HG02588 (cell line): ENCODE measurements around the gene PCYT2.
"Not testable (repeated sequence)": the region's sequence is repeated elsewhere in the genome, so short reads cannot be mapped to it uniquely, and the experiment has no call there.

Source experiments
- ATAC-seq: cut with Tn5 transposase; IDR thresholded peaks from one replicate; pipeline ENCODE4 v1.9.1; 2021; ENCODE audit warnings: mild to moderate bottlenecking, moderate library complexity; ENCODE audit not compliant: unreplicated experiment

The PCYT2 gene

DNA sequence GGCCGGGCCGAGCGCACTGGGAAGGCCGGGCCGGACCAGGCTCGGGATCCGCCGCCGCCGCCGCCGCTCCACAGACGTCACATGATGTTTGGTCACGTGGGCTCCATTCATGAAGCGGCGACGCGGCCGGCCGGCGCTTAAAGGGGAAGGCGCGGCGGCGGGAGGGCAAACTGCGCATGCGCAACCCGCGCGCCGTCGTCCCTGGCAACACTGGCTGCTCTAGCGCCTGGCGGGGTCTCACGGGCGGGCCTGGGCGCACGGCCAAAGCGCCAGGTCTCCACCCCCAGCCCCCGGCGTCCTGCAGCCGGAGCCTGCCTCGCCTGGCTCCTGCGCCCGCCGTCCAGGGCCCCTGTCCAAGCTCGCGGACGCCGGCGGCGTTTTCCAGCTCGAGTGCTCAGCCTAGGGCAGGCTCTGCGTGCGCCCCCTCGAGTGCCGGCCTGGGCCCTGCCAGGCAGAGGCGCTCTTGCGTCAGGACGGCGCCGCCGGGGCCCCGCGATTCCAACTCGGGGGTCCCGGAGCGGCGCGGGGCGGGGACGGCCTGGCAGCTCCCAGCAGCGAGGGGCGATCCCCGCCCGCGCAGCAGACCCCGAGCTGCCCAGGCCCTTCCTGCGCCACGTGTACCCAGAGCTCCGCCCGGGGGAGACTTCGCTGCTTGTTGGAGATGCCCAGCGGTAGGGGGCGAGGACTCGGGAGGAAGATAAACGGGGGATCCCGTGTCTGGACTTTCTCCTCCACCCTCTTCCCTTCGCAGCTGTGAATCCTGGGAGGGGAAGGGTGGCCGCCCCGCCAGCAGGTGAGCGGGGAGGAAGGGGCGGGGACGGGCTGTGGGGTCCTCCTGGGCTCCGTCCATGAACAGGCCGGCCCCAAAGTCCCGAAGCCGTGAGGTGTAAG lies 16.7 kb upstream of the PCYT2 start, which contains the start of gene MAFG:
Gene MAFG, minus strand, starts transcription at position 83 of the 891 bp plus-strand sequence. CDS start 4,550 bp downstream, outside the sequence.
- peak; percentile 55 for ATAC-seq

DNA sequence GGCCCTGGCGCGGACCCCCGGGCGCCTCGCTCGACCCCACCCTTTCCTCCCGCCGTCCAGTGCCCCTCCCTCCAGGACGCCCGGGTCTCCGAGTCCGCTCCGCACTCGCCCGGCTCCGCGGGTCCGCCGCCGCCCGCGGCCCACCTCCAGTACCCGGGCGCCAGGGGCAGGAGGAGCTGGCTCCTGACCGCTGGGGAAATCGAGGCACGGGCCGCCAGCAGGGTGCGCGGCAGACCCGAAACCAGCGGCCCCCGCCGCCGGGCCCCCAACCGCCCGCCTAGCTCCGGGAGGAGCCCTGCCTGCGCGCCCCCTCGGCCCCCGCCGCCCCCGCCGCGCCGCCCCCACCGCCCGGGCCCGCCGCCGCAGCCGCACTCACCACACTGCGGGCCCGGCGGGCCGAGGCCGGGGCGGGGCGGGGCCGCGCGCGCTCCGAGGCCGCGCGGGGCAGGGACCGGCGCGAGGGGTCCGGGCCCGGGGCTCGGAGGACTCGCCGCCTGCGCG lies 16.0 kb upstream of the PCYT2 start:
- ATAC-seq: no peak

DNA sequence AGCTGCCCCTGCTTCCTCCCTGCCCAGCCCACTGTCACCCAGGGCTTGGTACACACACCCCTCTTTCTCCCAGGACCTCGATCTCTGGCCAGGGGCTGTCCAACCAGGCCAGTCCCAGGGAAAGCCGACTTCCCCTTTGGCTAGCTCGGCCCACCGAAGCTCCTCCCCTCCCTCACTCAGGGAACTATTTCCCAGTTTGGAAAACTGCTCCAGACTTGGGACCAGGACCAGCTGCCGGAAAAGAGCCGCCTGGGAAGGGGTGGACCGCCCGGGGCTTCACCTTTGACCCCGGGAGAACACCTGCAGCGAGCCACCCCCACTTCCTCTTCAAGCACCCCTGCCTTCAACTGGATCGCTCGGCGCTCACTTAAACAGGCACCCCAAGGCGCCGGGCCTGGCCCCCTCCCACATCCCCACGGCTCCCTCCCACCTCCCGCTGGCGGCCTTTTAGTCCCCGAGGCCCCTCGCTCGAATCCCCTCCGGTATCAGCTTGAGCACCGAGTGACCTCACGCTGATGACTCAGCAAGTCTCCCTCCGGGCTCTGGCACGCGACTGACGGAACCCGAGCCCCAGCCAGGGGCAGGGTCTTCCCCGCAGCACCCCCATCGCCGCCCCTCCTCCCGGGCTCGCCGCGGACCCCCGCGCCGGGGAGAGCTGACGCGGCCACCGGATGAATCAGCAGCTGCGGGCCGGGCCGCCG lies 15.4 kb upstream of the PCYT2 start:
- peak; percentile 24 for ATAC-seq

DNA sequence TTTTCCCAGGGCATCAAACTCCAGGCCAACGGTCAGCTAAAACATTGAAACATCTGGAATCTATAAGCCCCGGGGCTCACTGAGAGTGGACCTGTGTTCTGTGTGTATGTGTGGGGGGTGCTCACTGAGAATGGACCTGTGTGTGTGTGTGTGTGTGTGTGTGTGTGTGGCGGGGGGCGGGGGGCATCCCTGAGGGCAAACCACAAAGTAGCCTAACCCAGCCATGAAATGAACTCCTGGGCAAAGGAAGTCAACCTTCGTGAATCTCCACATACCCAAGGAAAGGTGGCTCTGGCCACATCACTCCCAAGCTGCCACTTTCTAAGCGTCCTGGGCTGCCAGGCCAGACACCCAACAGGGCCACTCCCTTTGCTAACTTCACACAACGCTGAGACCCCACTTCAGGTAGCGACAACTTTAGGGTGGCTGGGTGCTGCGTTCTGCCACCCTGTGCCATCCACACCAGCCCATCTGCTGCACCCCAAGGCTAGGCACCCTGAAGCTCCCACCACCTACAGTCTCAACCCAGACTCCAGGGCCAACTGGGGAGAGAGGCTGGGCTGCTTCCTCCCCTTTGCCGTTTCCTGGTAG lies 14.8 kb upstream of the PCYT2 start:
- no peak for ATAC-seq

DNA sequence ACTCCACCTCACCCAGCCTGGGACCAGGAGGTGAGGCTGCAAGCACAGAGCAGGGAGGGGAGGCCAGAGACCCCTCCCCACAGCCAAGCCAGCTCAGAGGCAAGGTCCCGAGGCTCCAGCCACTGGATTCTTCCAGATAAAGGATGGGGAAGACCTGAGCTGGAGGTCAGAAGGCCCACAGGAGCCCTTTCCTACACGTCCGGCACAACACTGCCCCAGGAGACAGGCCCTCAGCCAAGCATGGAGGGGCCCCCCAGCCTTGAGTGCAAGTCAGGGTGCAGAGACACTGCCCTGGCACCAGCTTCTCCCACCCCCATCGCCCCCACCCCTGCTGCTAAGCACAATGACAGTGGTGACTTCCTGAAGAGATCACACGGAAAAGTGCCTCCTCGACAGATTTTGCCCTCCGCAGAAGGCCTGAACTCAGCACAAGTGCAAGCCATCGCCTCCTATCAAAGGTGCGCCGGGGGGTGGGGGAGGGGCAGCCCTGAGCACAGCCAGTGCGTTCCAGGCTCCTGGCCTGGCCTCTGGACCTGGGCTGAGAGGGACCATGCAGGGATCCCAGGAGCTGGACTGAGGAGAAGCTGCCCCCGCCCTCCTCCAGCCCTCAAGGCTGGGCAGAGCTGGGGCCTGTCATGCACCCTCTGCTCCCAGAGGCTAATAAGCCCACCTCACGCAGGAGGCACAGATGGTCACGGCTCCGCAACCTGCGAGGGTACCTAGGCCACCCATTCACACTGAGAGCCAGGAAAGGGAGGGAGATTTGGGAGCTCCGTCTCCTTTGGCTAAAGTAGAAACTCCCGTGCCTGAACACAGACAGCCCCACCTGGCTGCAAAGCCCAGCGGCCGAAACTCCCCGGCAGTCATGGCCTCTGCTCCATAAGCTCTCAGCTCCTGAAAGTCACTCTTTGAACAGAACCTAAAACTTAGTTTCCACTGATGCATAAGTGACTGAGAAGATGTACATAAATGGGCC lies 13.6 kb upstream of the PCYT2 start:
- no peak for ATAC-seq

DNA sequence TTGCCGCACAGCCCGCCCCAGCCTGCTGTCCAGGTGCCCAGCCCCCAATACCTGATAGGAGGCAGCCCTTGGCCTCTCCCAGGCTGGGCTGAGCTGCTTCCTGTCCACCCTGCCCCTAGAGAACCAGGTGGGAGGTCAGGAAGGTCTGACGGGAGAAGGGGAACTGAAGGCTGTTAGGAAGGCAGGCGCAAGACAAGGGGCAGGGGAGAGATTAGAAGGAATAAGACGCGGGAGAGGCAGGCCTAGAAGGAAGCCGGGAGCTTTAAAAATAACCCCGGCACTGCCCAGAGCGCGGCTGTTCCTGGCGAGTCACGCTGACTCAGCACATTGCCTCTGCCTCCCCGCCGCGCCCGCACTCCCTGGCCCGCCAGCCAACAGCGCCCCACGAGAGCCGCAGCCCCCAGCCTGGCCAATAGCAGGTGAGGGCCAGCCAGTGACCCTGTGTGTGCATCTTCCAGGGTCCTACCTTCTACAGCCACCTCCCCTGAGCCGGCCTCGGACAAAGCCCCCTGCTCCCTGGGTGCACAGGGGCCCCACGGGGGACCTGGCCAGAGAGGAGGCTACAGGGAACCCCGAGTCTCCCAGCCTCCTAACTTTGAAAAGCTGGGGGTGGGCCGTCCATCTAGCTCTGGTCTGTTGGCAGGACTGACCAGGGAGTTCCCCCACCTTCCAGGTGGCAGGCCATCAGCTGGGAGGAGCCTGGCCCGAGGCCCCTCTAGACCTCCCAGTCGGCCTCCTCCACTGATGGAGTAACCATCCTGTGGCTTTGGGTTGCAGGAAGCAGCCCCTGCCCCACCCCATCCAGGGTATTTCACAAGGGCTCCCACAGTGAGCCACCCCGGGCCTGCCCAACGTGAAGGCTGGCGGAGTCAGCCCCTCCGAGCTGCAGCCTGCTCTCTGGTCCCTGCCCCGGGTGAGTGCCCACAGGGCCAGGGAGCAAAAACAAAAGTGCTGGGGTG lies 12.4 kb upstream of the PCYT2 start:
- ATAC-seq: no peak

DNA sequence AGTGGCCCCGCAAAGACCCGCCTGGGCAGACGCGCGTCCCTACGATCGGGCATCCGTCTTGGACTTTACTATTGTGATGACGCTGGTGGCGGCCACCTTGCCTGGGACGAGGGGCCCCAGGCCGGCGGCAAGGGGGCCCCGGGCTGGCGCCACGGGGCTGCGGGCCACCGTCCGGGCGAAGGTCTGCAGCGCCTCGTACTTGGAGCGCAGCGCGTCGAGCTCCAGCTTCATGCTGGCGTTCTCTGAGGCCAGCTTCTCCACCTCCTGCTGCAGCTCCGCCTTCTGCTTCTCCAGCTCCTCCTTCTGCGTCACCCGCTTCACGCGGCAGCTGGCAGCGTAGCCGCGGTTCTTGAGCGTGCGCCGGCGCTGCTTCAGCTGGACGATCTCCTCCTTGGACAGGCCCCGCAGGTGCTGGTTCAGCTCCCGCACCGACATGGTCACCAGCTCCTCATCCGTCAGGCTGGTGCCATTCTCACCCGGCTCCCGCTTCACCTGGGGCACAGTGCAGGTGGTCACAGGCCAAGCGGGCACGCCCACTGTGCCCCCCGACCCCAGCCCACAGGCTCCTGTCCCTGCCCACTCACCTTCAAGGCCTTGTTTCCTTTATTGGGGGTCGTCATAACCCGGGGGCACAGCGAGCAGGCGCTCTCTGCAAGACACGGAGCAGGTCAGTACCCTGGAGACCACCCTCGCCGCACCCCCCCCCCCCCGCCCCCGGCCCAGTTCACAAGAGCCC lies 11.5 kb upstream of the PCYT2 start:
- no peak for ATAC-seq

DNA sequence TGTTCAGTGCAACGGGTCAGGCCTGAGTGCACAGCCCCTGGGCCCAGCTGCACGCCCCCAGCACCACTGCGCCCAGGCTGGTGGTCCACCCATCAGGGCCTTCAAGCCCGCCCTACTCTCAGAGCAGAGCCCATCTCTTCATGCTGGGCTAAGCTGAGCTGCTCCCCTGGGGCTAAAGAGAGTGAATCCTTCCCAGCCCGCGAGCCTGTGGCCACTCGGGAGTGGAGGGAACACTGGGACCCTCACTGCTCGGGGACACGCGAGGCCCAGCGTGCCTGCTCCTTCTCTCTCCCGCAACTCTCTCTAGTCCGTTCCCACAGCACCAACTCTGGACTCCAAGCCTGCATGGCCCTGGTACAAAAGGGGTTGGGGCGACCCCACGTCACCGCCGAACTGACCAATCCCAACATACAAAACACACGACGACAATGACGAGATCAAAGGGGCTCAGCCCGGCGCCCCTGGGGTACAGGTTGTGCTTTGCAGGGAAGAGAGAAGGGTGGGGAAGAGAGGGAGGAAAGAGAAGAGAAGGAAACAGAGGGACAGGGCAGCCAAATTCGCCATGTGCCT lies 10.9 kb upstream of the PCYT2 start:
- no peak for ATAC-seq

DNA sequence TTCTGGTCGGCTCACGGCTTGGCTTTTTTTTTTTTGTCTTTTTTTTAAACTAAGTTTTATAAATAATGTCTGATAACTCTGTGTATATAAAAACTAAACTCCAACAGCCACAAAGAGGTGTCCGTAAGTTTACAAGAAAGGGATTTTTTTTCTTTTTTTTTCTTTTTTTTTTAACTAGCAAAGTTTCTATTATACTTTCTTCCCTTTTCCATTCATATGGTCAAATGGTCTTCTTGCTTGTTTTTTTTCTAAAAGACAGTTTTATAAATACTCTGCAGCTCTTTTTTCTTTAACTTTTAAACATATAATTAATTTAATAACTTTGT lies 10.3 kb upstream of the PCYT2 start:
- no peak for ATAC-seq

DNA sequence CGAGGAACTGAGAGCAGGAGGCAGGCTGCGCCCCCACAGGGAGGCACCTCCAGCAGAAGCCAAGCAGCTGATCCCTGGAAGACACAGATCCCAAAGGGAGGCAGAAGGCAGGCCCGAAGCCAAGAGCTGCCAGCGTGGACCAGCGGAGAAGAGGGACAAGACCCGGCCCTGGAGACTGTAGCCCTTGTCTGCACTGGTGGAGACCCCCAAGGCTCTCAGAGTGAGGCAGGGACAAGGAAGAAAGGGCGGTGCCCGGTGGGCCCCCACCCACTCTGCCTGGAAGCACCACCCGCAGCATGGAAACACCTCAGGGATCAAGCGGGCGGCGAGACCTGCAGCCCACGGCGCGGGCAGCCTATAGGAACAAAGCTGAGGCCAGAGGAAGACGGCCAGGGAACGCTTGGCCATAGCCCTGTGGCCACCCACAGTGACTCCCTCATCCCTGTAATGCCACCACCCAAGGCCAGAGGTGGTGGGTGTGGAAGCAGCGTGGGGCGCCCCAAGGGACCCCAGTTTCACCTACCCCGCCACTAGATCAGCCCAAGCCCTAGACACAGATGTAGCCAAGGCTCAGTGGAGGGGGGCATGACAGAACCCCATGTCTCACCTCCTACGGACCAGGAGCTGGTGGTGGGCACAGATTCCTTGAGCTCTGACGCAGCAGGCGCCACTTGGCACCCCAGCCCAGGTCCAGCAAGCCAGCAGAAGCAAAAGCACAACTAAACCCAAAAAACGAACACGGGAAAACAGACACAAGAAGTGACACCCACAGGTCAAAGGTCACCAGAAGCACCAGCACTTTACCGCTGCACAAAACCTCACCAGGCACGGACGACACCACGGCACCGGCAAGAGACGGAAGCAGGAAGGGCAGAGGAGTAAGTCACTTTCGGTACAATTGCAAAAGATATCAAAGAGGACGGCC lies 9.7 kb upstream of the PCYT2 start:
- no peak for ATAC-seq

DNA sequence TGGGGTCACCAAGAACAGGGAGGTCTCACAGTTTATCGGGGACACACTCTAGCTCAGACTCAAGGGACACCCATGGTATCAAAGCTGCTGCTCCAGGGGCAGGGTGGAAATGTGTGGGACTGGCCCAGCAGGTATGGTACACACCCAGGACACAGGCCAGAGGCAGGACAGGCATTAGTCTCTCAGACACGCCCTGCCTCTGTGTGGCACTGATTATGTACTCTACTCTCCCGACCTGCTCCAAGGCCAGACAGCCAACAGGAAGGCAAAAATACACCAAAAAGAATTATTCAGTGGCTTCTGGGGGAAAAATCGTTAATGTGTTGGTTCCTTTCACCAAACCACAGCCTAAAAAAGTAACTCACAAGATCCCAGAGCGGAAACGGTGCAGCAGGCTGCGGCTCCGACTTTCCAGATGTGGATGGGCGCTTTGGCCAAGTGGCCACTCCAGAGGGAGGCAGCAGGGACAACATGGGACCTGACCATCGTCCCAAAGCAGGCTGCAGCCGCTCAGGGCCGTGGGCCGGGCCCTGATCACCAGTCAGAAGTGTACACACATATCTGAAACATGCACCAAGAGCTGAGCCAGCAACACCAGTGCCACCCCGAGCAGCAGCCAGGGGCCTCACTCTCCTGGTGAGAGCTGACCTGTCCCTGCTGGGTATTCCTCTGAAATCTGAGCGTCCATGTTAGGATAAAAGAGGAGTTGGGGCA lies 7.8 kb upstream of the PCYT2 start:
- ATAC-seq: no peak

DNA sequence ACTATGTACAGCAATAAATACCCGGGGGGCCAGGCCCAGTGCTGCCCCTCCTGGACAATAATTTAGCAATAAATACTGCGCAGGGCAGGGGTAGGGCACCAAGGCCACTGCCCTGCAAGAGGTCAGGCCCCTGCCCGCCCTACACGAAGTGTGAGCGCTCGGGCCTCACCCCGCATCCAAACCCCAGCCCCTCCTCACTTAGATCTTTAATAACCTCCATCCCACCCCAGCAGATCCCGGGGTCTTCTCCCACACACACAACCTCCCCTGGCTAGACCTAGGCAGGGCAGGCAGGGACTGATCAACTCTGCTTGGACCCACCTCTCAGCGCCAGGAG lies 7.1 kb upstream of the PCYT2 start:
- not testable (repeated sequence) for ATAC-seq

DNA sequence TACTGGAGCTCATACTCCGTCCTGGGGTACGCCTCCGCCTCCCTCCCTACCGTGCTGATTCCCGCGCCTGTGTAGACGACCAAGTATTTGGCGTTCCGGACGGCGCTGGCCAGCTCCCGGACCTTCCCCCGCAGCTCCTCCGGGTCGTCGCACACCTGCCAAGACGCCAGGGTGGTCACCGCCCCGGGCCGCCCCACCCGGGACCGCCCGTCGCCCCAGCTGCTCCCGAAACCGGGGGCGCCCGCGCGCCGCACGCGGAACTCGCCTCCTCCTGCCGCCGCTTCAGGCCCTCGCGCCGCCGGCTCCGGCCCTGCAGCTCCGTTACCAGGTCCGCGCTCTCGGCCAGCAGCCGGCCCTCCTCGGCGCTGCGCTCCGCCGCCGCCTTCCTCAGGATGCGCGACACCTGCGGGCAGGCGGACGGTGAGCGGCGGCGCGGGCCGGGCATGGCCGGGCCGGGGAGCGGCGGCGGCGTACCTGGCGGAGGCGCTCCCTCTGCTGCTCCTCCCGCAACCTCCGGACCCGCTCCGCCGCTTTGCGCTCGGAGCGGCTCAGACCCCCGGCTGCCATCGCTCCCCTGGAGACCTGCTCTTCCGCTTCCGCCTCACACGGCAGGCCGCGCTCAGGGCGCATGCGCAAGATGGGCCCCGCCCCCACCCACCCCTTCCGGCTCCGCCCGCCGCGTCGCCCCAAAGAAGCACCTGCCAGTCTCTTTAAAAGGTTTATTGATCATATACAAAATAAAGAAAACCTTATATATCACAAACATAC lies 6.5 kb upstream of the PCYT2 start, which contains the start of gene SIRT7:
Gene SIRT7, minus strand, starts transcription at position 612 of the 768 bp plus-strand sequence. Its CDS starts 45 bp downstream, at position 567.
- ATAC-seq: no peak

DNA sequence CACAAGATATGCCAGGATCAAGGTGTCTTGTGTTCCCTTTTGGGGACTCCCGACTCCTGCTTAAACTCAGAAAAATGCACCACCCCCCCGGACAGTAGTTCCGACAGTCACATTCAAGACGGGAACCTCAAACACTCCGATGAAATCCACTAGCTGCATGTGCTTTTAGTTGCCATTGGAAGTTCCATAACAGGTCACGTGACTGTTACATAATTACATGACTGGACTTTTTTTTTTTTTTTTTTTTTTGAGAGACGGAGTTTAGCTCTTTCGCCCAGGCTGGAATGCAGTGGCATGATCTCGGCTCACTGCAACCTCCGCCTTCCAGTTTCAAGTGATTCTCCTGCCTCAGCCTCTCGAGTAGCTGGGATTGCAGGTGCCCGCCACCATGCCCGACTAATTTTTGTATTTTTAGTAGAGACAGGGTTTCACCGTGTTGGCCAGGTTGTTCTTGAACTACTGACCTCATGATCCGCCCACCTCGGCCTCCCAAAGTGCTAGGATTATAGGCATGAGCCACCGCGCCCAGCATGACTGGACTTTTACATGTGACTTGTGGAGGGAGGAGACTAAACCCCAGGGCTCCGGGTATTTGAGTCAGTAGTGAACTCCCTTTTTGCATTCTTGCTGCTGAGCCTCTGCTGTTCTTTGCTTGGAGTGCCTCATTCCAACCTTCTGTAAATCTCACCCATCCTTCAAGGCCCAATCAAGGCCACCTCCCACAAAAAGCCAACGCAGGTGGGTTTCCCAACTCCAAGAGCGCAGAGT lies 5.2 kb upstream of the PCYT2 start:
- ATAC-seq: no peak

DNA sequence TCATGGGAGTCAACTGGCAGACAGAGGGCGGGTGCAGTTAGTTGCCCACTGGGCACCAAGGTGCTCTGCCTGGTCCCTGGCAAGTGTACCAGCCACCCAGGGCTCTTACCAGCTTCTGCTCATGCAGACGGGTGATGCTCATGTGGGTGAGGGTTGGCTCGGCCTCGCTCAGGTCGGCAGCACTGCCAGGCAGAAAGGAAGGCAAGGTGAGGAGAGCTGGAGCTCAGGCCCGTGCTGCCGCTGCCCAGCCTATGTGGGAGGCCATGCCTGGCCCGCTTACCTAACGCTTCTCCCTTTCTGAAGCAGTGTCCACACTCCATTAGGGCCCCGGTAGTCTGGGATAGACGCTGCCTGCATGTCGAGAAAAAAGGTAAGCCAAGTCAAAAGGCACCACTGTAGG lies 4.1 kb upstream of the PCYT2 start:
- no peak for ATAC-seq
